SK-N-SH treated with all-trans-retinoic acid at 6 μM for 48 hours (cell line): ENCODE data around the gene VPS13A.

Source experiments
- ATAC-seq: fragments of 200-7000 bp; cut with Tn5 transposase; 3 replicates; pipeline ENCODE4 v1.9.1; 2020; ENCODE audit warnings: mild to moderate bottlenecking, moderate library complexity
- ARNTL ChIP-seq: fragments of 450-650 bp; formaldehyde crosslinking; IDR thresholded peaks from 2 replicates; pipeline ENCODE4 v1.5.0; 2020; ENCODE audit warnings: low read depth, mild to moderate bottlenecking, moderate library complexity, borderline replicate concordance
- BACH2 ChIP-seq: fragments of 250-450 bp; sonication (Bioruptor Pico); IDR thresholded peaks from 2 replicates; pipeline ENCODE4 v1.9.0; 2021; ENCODE audit warnings: mild to moderate bottlenecking, borderline replicate concordance
- CREB5 ChIP-seq: fragments of 250-450 bp; sonication (Bioruptor Pico); IDR thresholded peaks from 2 replicates; pipeline ENCODE4 v1.5.1; 2020; ENCODE audit warnings: low read depth, mild to moderate bottlenecking, moderate library complexity
- CSDC2 ChIP-seq: fragments of 250-450 bp; sonication (Bioruptor Pico); IDR thresholded peaks from 2 replicates; pipeline ENCODE4 v1.5.0; 2020; ENCODE audit warnings: mild to moderate bottlenecking, moderate library complexity
- CSRNP3 ChIP-seq: fragments of 250-450 bp; sonication (Bioruptor Pico); IDR thresholded peaks from 2 replicates; pipeline ENCODE4 v1.5.1; 2021; ENCODE audit warnings: mild to moderate bottlenecking, moderate library complexity
- ESRRG ChIP-seq: fragments of 250-450 bp; sonication (Bioruptor Pico); IDR thresholded peaks from 2 replicates; pipeline ENCODE4 v1.6.1; 2021; ENCODE audit warnings: mild to moderate bottlenecking
- ISL1 ChIP-seq: fragments of 250-450 bp; sonication (Bioruptor Pico); IDR thresholded peaks from 2 replicates; pipeline ENCODE4 v2.1.2; 2022; ENCODE audit warnings: mild to moderate bottlenecking, moderate library complexity
- POU6F1 ChIP-seq: fragments of 250-450 bp; sonication (Bioruptor Pico); IDR thresholded peaks from 2 replicates; pipeline ENCODE4 v1.8.0; 2021; ENCODE audit warnings: low read depth, mild to moderate bottlenecking, moderate library complexity, borderline replicate concordance
- PPARA ChIP-seq: fragments of 250-450 bp; sonication (Bioruptor Pico); IDR thresholded peaks from 2 replicates; pipeline ENCODE4 v1.5.0; 2020; ENCODE audit warnings: mild to moderate bottlenecking, borderline replicate concordance
- RARB ChIP-seq: fragments of 250-450 bp; sonication (Bioruptor Pico); IDR thresholded peaks from 2 replicates; pipeline ENCODE4 v1.8.0; 2021; ENCODE audit warnings: mild to moderate bottlenecking, moderate library complexity
- TCF4 ChIP-seq: fragments of 250-450 bp; sonication (Bioruptor Pico); IDR thresholded peaks from 2 replicates; pipeline ENCODE4 v1.8.0; 2021; ENCODE audit warnings: mild to moderate bottlenecking, moderate library complexity, borderline replicate concordance
- TOX ChIP-seq: fragments of 250-450 bp; sonication (Bioruptor Pico); IDR thresholded peaks from 2 replicates; pipeline ENCODE4 v1.8.0; 2021; ENCODE audit warnings: mild to moderate bottlenecking, moderate library complexity, borderline replicate concordance
- TSHZ2 ChIP-seq: fragments of 250-450 bp; sonication (Bioruptor Pico); IDR thresholded peaks from 2 replicates; pipeline ENCODE4 v1.5.0; 2020; ENCODE audit warnings: mild to moderate bottlenecking, moderate library complexity
- ZC3H10 ChIP-seq: fragments of 250-450 bp; sonication (Bioruptor Pico); IDR thresholded peaks from 2 replicates; pipeline ENCODE4 v1.5.1; 2021; ENCODE audit warnings: mild to moderate bottlenecking, moderate library complexity
- ZFP3 ChIP-seq: fragments of 250-450 bp; sonication (Bioruptor Pico); IDR thresholded peaks from 2 replicates; pipeline ENCODE4 v1.5.0; 2020; ENCODE audit warnings: mild to moderate bottlenecking, moderate library complexity
- ZFP30 ChIP-seq: fragments of 450-650 bp; formaldehyde crosslinking; IDR thresholded peaks from 2 replicates; pipeline ENCODE4 v1.5.0; 2022; ENCODE audit warnings: mild to moderate bottlenecking, moderate library complexity
- ZNF565 ChIP-seq: fragments of 450-650 bp; formaldehyde crosslinking; conservative IDR thresholded peaks from 2 replicates; pipeline ENCODE4 v1.5.0; 2020; ENCODE audit warnings: low read depth, mild to moderate bottlenecking, moderate library complexity
- ZNF70 ChIP-seq: fragments of 450-650 bp; formaldehyde crosslinking; IDR thresholded peaks from 2 replicates; pipeline ENCODE4 v1.5.0; 2020; ENCODE audit warnings: mild to moderate bottlenecking, moderate library complexity

The VPS13A gene

GRCh38 chr9:77215874-77216273 lies 38.5 kb downstream of the VPS13A start:
- ATAC-seq, result peak; percentile 72
- TF ChIP-seq ZFP3 (CRISPR knock-in tag) (no peak), ZC3H10 (CRISPR knock-in tag) (no peak), ZFP30 (CRISPR knock-in tag) (no peak), RARB (CRISPR knock-in tag) (no peak), ESRRG (CRISPR knock-in tag) (no peak), ZNF70 (no peak), CSRNP3 (CRISPR knock-in tag) (no peak), ISL1 (CRISPR knock-in tag) (no peak), CSDC2 (no peak), POU6F1 (CRISPR knock-in tag) (no peak), TOX (CRISPR knock-in tag) (no peak), PPARA (CRISPR knock-in tag) (no peak), CREB5 (CRISPR knock-in tag) (no peak), TCF4 (CRISPR knock-in tag) (no peak)

GRCh38 chr9:77218612-77219011 lies 41.3 kb downstream of the VPS13A start:
- TF ChIP-seq CSRNP3 (CRISPR knock-in tag), result no peak
- no peak for TF ChIP-seq ZFP3 (CRISPR knock-in tag)
- no peak for TF ChIP-seq PPARA (CRISPR knock-in tag)
- no peak for TF ChIP-seq TOX (CRISPR knock-in tag)
- no peak for TF ChIP-seq BACH2 (CRISPR knock-in tag)
- ATAC-seq, result peak; percentile 85

GRCh38 chr9:77221431-77221830 lies 44.1 kb downstream of the VPS13A start:
- ATAC-seq, result no peak
- TF ChIP-seq ARNTL (CRISPR knock-in tag), result no peak

- no peak for ATAC-seq
- TF ChIP-seq PPARA (CRISPR knock-in tag), result no peak
- peak; percentile 51 for TF ChIP-seq ISL1 (CRISPR knock-in tag)
Observed at GRCh38 chr9:77224746-77225312, 47.5 kb downstream of the VPS13A start.

- no peak for TF ChIP-seq ZNF565 (CRISPR knock-in tag)
- TF ChIP-seq ZNF70, result no peak
- TF ChIP-seq TOX (CRISPR knock-in tag), result no peak
- no peak for TF ChIP-seq CSRNP3 (CRISPR knock-in tag)
- TF ChIP-seq TSHZ2, result no peak
- TF ChIP-seq ESRRG (CRISPR knock-in tag), result no peak
- TF ChIP-seq, all 23 proteins: peak for 0
- ATAC-seq, result no peak
Observed at GRCh38 chr9:77236693-77237092, 59.4 kb downstream of the VPS13A start.
